ENCODE data around the gene FBXW11. TPM values are rescaled to one million over a fixed set of nuclear protein-coding genes. Genes with fewer than 3 reads are reported as not detected.
A peak's percentile ranks its signal among the peaks of the same experiment; 100 is the strongest.

Gene FBXW11
- total and polyA plus RNA-seq, 2 of the 8 experiments (the other 6 are each of a cell fraction or from before 2014, with no cell fraction given): 45.0 to 75.6 TPM

DNA sequence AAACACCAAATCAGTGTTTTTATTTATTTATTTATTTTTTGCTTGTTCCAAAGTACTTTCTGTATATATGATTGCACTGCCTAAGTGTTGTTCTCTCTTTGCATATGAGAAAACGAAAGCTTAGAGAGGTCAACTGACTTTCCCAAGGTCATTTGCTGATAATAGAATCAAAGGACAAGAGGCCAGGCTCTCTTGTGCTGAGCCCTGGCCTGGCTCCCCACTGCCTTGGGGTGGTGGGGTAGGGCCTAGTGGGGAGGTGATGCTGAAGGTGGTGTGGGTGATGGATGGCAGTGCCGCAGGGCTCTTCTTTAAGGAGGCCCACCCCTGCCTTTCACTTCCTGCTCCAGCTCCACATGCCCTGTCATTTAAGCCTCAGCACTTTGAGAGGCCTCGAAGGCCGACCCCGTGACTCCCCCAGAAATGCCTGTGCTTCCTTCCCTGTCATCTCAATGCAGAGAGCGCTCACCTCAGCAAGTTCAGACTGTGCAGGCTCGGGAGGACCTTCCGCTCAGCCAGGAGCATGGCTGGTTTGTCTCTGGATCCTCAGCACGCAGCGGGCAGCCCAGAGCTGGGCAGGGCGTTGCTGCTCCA lies 161.3 kb downstream of the FBXW11 start:
- Histone ChIP-seq H3K79me2 (ENCODE audit: control insufficient read depth in 1 of 2, insufficient read depth in 2 of 2, low read length in 2 of 2) (no peaks in the 10 kb centered on the region), H3K23me2 (ENCODE audit: low read depth, low read length) (no peaks in the 10 kb centered on the region), H3K56ac (replicated peaks; ENCODE audit: insufficient read length, low read depth, low read length) (no peak overlapping the region), H2BK120ac (replicated peaks; ENCODE audit: low read depth, low read length) (no peak overlapping the region), H4K20me1 (replicated peaks in 1 of 2; ENCODE audit: control insufficient read depth in 1 of 2, insufficient read depth in 2 of 2, low read length in 2 of 2) (no peaks in the 10 kb centered on the region), H3K36me3 (ENCODE audit: control insufficient read depth in 2 of 4, insufficient read depth in 4 of 4, low read length in 3 of 4) (no peaks in the 10 kb centered on the region), H2BK5ac (ENCODE audit: low read depth, low read length) (no peak overlapping the region), H4K91ac (replicated peaks; ENCODE audit: insufficient read length, low read length) (no peak overlapping the region), H2BK20ac (ENCODE audit: low read length) (no peak overlapping the region), H3K9me3 (ENCODE audit: insufficient read depth in 2 of 2, low read depth in 1 of 2, low read length in 1 of 2) (no peaks in the 10 kb centered on the region), H3K27ac (ENCODE audit: low read depth, low read length) (no peak overlapping the region), H3K18ac (ENCODE audit: extremely low read depth, low read length) (no peak overlapping the region), H3K27me3 (replicated peaks in 1 of 4; ENCODE audit: control insufficient read depth in 3 of 4, extremely low read depth in 1 of 4, insufficient read depth in 3 of 4, low read length in 3 of 4) (no peaks in the 10 kb centered on the region), H3K14ac (ENCODE audit: insufficient read length) (no peak overlapping the region), H3K9ac (replicated peaks in 1 of 4; ENCODE audit: extremely low read depth in 1 of 4, low read depth in 3 of 4, low read length in 3 of 4) (no peak overlapping the region), H3K4me1 (replicated peaks in 1 of 4; ENCODE audit: control insufficient read depth in 3 of 4, insufficient read depth in 4 of 4, low read length in 3 of 4) (no peaks in the 10 kb centered on the region; a peak in 1 of 7 replicates), H2AFZ (ENCODE audit: low read length) (no peak overlapping the region), H2BK12ac (ENCODE audit: low read depth, low read length) (no peak overlapping the region), H2AK5ac (ENCODE audit: low read depth, low read length) (no peak overlapping the region), H3K79me1 (ENCODE audit: low read depth, low read length) (no peaks in the 10 kb centered on the region), H4K5ac (ENCODE audit: insufficient read length, low read depth, low read length) (no peak overlapping the region), H3K4me2 (ENCODE audit: insufficient read depth in 1 of 2, low read depth in 2 of 2, low read length in 2 of 2) (no peak overlapping the region), H2BK15ac (ENCODE audit: low read length) (no peak overlapping the region), H3K23ac (ENCODE audit: insufficient read length) (no peak overlapping the region), H3K4ac (replicated peaks; ENCODE audit: insufficient read length, low read depth, low read length) (no peak overlapping the region), H3K4me3 (ENCODE audit: extremely low read depth in 1 of 4, insufficient read depth in 2 of 4, low read depth in 3 of 4, low read length in 4 of 4) (no peak overlapping the region), H4K8ac (ENCODE audit: extremely low read depth, insufficient read depth, low read length) (peak overlapping the region; percentile 42; the same call in 1 of the 2 replicates)
- FAIRE-seq (no peak), DNase-seq (ENCODE audit: low read depth in 1 of 2, low spot score in 2 of 2) (no peak)
- CTCF ChIA-PET (ENCODE audit: partially characterized antibody): interaction anchor here (1.0 to 11.4 kb wide), 11 partner anchors 13 to 426 kb away, joined by 3 to 81 read pairs (median 3); partner anchors contain the start of gene FGF18
- POLR2A ChIA-PET (ENCODE audit: partially characterized antibody): interaction anchor here (0.9 kb wide), 1 partner anchor 14 kb away, joined by 3 read pairs; no protein-coding TSS in a partner anchor
- 93% methylated on average over 8 of the region's 11 CpGs; no CpG with 5 or more reads in 1 of the 2 experiments for WGBS, 2 experiments (ENCODE audit: extremely low coverage in 1 of 2, insufficient coverage in 1 of 2, insufficient read length in 1 of 2, insufficient replicate concordance in 2 of 2, low coverage in 1 of 2, low lambda C conversion rate in 2 of 2, missing lambda C conversion rate in 1 of 2)
- TF ChIP-seq CTBP2 (IDR thresholded peaks at IDR 0.05; ENCODE audit: borderline replicate concordance, insufficient read depth, insufficient read length, low read length) (no peak), RBBP5 (IDR thresholded peaks at IDR 0.05; ENCODE audit: borderline replicate concordance, low read depth, low read length) (no peak), MAX (IDR thresholded peaks at IDR 0.05) (no peak), ASH2L (IDR thresholded peaks at IDR 0.05; ENCODE audit: low read length) (no peak), CTCF (IDR thresholded peaks at IDR 0.05; ENCODE audit: control extremely low read depth in 1 of 3, insufficient read depth in 1 of 3, low read depth in 1 of 3, low read length in 3 of 3) (no peak), SIN3A (conservative IDR thresholded peaks at IDR 0.05 in 1 of 2, IDR thresholded peaks at IDR 0.05 in 1 of 2; ENCODE audit: low read depth in 1 of 2, low read length in 2 of 2) (no peak), RFX5 (IDR thresholded peaks at IDR 0.05; ENCODE audit: borderline replicate concordance, low read depth, low read length) (no peak), SP1 (IDR thresholded peaks at IDR 0.05; ENCODE audit: low read depth, low read length) (no peak), KDM5A (IDR thresholded peaks at IDR 0.05; ENCODE audit: low read length) (no peak), POU5F1 (IDR thresholded peaks at IDR 0.05; ENCODE audit: low read depth, low read length) (no peak)

Data from H1 (cell line).